Measurements from ENCODE around the gene PCSK6. TPM values are rescaled to one million over a fixed set of nuclear protein-coding genes. Genes with fewer than 3 reads are reported as not detected.

Gene PCSK6
- total RNA-seq, 2 donors from 2014 or later, result 5.1 to 8.8 TPM

- TF ChIP-seq, protein P1, sequence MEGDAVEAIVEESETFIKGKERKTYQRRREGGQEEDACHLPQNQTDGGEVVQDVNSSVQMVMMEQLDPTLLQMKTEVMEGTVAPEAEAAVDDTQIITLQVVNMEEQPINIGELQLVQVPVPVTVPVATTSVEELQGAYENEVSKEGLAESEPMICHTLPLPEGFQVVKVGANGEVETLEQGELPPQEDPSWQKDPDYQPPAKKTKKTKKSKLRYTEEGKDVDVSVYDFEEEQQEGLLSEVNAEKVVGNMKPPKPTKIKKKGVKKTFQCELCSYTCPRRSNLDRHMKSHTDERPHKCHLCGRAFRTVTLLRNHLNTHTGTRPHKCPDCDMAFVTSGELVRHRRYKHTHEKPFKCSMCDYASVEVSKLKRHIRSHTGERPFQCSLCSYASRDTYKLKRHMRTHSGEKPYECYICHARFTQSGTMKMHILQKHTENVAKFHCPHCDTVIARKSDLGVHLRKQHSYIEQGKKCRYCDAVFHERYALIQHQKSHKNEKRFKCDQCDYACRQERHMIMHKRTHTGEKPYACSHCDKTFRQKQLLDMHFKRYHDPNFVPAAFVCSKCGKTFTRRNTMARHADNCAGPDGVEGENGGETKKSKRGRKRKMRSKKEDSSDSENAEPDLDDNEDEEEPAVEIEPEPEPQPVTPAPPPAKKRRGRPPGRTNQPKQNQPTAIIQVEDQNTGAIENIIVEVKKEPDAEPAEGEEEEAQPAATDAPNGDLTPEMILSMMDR (IDR thresholded peaks at IDR 0.05), result no peak
- Histone ChIP-seq H3K27me3 (replicated peaks; ENCODE audit: insufficient read depth) (no peaks in the 10 kb centered on the region), H3K36me3 (no peaks in the 10 kb centered on the region), H3K27ac (no peak overlapping the region), H3K9me3 (no peaks in the 10 kb centered on the region), H3K4me3 (no peak overlapping the region), H3K4me1 (ENCODE audit: control insufficient read depth in 1 of 2, low read depth in 2 of 2) (peaks cover 0 to 10% of the 10 kb centered on the region in 2 donors)
- ATAC-seq (ENCODE audit: insufficient number of reproducible peaks, low FRiP score, low read depth) (no peak), DNase-seq (ENCODE audit: low spot score) (no peak)
Observed at GRCh38 chr15:101373577-101373976, 115.9 kb downstream of the PCSK6 start.

GRCh38 chr15:101372960-101373525 is 116.5 kb downstream of the PCSK6 start:
- no peaks in the 10 kb centered on the region for H3K9me3 ChIP-seq
- H3K27me3 ChIP-seq (replicated peaks; ENCODE audit: insufficient read depth), result no peaks in the 10 kb centered on the region
- TF ChIP-seq, protein P1 (IDR thresholded peaks at IDR 0.05), result no peak
- H3K27ac ChIP-seq, result no peak overlapping the region
- H3K36me3 ChIP-seq, result no peaks in the 10 kb centered on the region
- DNase-seq (ENCODE audit: low spot score), result no peak
- no peak for ATAC-seq (ENCODE audit: insufficient number of reproducible peaks, low FRiP score, low read depth)
- H3K4me1 ChIP-seq (ENCODE audit: control insufficient read depth in 1 of 2, low read depth in 2 of 2), result peaks cover 0 to 10% of the 10 kb centered on the region in 2 donors
- H3K4me3 ChIP-seq, result no peak overlapping the region

DNA sequence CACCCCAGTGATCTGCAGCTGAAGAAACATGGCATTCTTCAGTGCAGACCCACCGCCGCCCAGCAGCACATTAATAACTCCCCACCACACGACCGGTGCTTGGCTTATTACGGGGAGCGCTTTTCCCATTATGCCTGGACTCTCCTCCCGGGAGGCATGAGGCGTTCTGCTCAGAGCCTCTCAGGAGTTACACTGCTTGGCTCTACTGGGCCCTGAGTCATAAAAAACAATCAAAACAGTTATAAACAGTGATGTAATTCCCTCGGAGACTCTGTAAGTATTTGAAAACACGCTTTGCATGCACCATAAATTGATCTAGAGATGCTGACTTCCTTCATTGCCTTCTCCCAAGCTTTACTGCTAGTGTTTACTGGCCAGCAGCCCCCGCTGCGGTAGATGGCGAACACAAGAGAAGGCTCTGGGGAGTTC is 117.3 kb downstream of the PCSK6 start:
- Histone ChIP-seq H3K36me3 (no peaks in the 10 kb centered on the region), H3K4me1 (ENCODE audit: control insufficient read depth in 1 of 2, low read depth in 2 of 2) (peaks cover 0 to 10% of the 10 kb centered on the region in 2 donors), H3K4me3 (no peak overlapping the region), H3K27ac (no peak overlapping the region), H3K27me3 (replicated peaks; ENCODE audit: insufficient read depth) (no peaks in the 10 kb centered on the region), H3K9me3 (no peaks in the 10 kb centered on the region)
- no peak for ATAC-seq (ENCODE audit: insufficient number of reproducible peaks, low FRiP score, low read depth)
- TF ChIP-seq, protein P1 (IDR thresholded peaks at IDR 0.05), result no peak
- no peak for DNase-seq (ENCODE audit: low spot score)

GRCh38 chr15:101371519-101371918 is 118.0 kb downstream of the PCSK6 start:
- H3K9me3 ChIP-seq, result no peaks in the 10 kb centered on the region
- DNase-seq (ENCODE audit: low spot score) (no peak), ATAC-seq (ENCODE audit: insufficient number of reproducible peaks, low FRiP score, low read depth) (no peak)
- H3K27ac ChIP-seq, result no peak overlapping the region
- no peaks in the 10 kb centered on the region for H3K27me3 ChIP-seq (replicated peaks; ENCODE audit: insufficient read depth)
- H3K4me3 ChIP-seq, result no peak overlapping the region
- TF ChIP-seq, protein P1 (IDR thresholded peaks at IDR 0.05), result no peak
- no peaks in the 10 kb centered on the region for H3K36me3 ChIP-seq
- H3K4me1 ChIP-seq (ENCODE audit: control insufficient read depth in 1 of 2, low read depth in 2 of 2), result peaks cover 0 to 10% of the 10 kb centered on the region in 2 donors

DNA sequence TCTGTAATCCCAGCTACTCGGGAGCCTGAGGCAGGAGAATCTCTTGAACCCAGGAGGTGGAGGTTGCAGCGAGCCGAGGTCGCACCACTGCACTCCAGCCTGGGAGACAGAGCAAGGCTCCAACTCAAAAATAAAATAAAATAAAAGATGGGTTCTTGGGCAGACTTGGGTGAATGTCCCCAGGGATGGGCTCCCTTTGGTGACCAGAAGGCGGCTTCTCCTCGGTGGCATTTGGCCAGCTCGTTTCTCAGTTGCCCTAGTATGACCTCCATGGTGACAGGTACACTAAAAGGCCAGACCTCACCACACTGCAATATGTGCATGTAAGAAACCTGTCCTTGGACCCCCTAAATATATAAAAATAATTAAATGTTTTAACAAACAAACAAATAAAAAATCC is 118.4 kb downstream of the PCSK6 start:
- H3K27ac ChIP-seq, result no peak overlapping the region
- no peak for ATAC-seq (ENCODE audit: insufficient number of reproducible peaks, low FRiP score, low read depth)
- DNase-seq (ENCODE audit: low spot score), result no peak
- TF ChIP-seq, protein P1 (IDR thresholded peaks at IDR 0.05), result no peak
- H3K36me3 ChIP-seq, result no peaks in the 10 kb centered on the region
- no peaks in the 10 kb centered on the region for H3K27me3 ChIP-seq (replicated peaks; ENCODE audit: insufficient read depth)
- no peak overlapping the region for H3K4me3 ChIP-seq
- peaks cover 0 to 10% of the 10 kb centered on the region in 2 donors for H3K4me1 ChIP-seq (ENCODE audit: control insufficient read depth in 1 of 2, low read depth in 2 of 2)
- H3K9me3 ChIP-seq, result no peaks in the 10 kb centered on the region
